HEK293 (cell line): ENCODE results near the gene SLC47A2.
A peak's percentile ranks its signal among the peaks of the same experiment; 100 is the strongest.

Source experiments
- CTCF ChIA-PET: fragments of 350-600 bp; formaldehyde crosslinking; extraction: SDS; loops from one replicate; lab custom pipeline; 2021; ENCODE audit warnings: antibody characterized with exemption; lab: Yijun Ruan, JAX
- POLR2A ChIA-PET: fragments of 300-600 bp; formaldehyde crosslinking; extraction: SDS; loops from one replicate; lab custom pipeline; 2020; ENCODE audit warnings: antibody characterized with exemption, inconsistent platforms; lab: Yijun Ruan, JAX
- H3K27ac ChIP-seq: fragments of 200-500 bp; sonication (Bioruptor generic); 2 replicates; pipeline ENCODE4 v1.5.1; 2014; ENCODE audit warnings: low read depth, low read length, control low read depth, inconsistent platforms; ENCODE audit errors: extremely low read depth
- H3K36me3 ChIP-seq, 2 experiments: fragments of 200-500 bp in 1 of 2; sonication (Bioruptor generic) in 1 of 2; 1 replicate in 1 of 2; 2 replicates in 1 of 2; pipeline ENCODE4 v1.5.1; 2014 to 2017; ENCODE audit warnings: inconsistent platforms in 2 of 2, low read length in 2 of 2; ENCODE audit not compliant: control insufficient read depth in 2 of 2, insufficient read depth in 1 of 2
- H3K4me1 ChIP-seq: fragments of 200-500 bp; sonication (Bioruptor generic); 2 replicates; pipeline ENCODE4 v1.5.1; 2014; ENCODE audit warnings: mild to moderate bottlenecking, low read length, inconsistent platforms; ENCODE audit not compliant: control insufficient read depth, insufficient read depth
- H3K4me3 ChIP-seq: 2 replicates; pipeline ENCODE4 v1.5.1; 2011; ENCODE audit warnings: low read depth, mild to moderate bottlenecking, control low read depth, low read length, moderate library complexity
- H3K9me3 ChIP-seq: fragments of 200-500 bp; sonication (Bioruptor generic); 2 replicates; pipeline ENCODE4 v1.5.1; 2014; ENCODE audit warnings: low read depth, low read length, inconsistent platforms; ENCODE audit not compliant: control insufficient read depth, insufficient read depth
- FEZF1 ChIP-seq: fragments of 450-650 bp; formaldehyde crosslinking; IDR thresholded peaks from 2 replicates; pipeline ENCODE4 v1.5.1; 2016; ENCODE audit warnings: missing biosample characterization, missing genetic modification characterization
- GLI2 ChIP-seq: fragments of 450-650 bp; formaldehyde crosslinking; IDR thresholded peaks from 2 replicates; pipeline ENCODE4; 2017; ENCODE audit warnings: missing biosample characterization, missing genetic modification characterization, low read depth, borderline replicate concordance
- GLIS1 ChIP-seq: fragments of 450-650 bp; formaldehyde crosslinking; IDR thresholded peaks from 2 replicates; pipeline ENCODE4 v1.5.1; 2016; ENCODE audit warnings: missing biosample characterization, missing genetic modification characterization
- HOXA7 ChIP-seq: sonication (generic); formaldehyde crosslinking; IDR thresholded peaks from 2 replicates; pipeline ENCODE4 v1.8.1; 2022; ENCODE audit warnings: missing genetic modification reagents, borderline replicate concordance
- KLF8 ChIP-seq: fragments of 450-650 bp; formaldehyde crosslinking; IDR thresholded peaks from 2 replicates; pipeline ENCODE4 v1.5.1; 2016; ENCODE audit warnings: missing biosample characterization, missing genetic modification characterization
- PRDM1 ChIP-seq: fragments of 450-650 bp; formaldehyde crosslinking; IDR thresholded peaks from 2 replicates; pipeline ENCODE4; 2016; ENCODE audit warnings: missing biosample characterization, missing genetic modification characterization
- REPIN1 ChIP-seq: fragments of 450-650 bp; formaldehyde crosslinking; IDR thresholded peaks from 2 replicates; pipeline ENCODE4 v1.5.1; 2017; ENCODE audit warnings: missing biosample characterization, missing genetic modification characterization, low read depth
- ZBTB21 ChIP-seq: fragments of 450-650 bp; formaldehyde crosslinking; IDR thresholded peaks from 2 replicates; pipeline ENCODE4 v1.5.1; 2017; ENCODE audit warnings: missing biosample characterization, missing genetic modification characterization
- ZBTB7A ChIP-seq: fragments of 450-650 bp; formaldehyde crosslinking; IDR thresholded peaks from 2 replicates; pipeline ENCODE4 v1.5.1; 2016; ENCODE audit warnings: low read depth, missing biosample characterization, missing genetic modification characterization
- ZIC2 ChIP-seq: fragments of 450-650 bp; formaldehyde crosslinking; IDR thresholded peaks from 2 replicates; pipeline ENCODE4 v1.5.1; 2016; ENCODE audit warnings: missing biosample characterization, missing genetic modification characterization
- ZNF214 ChIP-seq: fragments of 450-650 bp; formaldehyde crosslinking; IDR thresholded peaks from 2 replicates; pipeline ENCODE4 v1.5.1; 2017; ENCODE audit warnings: missing biosample characterization, mild to moderate bottlenecking, missing genetic modification characterization, borderline replicate concordance
- ZNF266 ChIP-seq: fragments of 450-650 bp; formaldehyde crosslinking; IDR thresholded peaks from 2 replicates; pipeline ENCODE4 v1.5.1; 2016; ENCODE audit warnings: missing biosample characterization, missing genetic modification characterization, low read depth
- ZNF394 ChIP-seq: fragments of 450-650 bp; formaldehyde crosslinking; IDR thresholded peaks from 2 replicates; pipeline ENCODE4 v1.5.1; 2016; ENCODE audit warnings: missing biosample characterization, missing genetic modification characterization, mild to moderate bottlenecking, moderate library complexity, borderline replicate concordance
- ZNF473 ChIP-seq: fragments of 450-650 bp; formaldehyde crosslinking; IDR thresholded peaks from 2 replicates; pipeline ENCODE4 v1.5.1; 2017; ENCODE audit warnings: missing biosample characterization, missing genetic modification characterization
- ZNF514 ChIP-seq: fragments of 450-650 bp; formaldehyde crosslinking; IDR thresholded peaks from 2 replicates; pipeline ENCODE4 v1.5.1; 2016; ENCODE audit warnings: missing biosample characterization, missing genetic modification characterization
- ZNF548 ChIP-seq: fragments of 450-650 bp; formaldehyde crosslinking; IDR thresholded peaks from 2 replicates; pipeline ENCODE4 v1.5.1; 2016; ENCODE audit warnings: missing biosample characterization, missing genetic modification characterization
- ZNF555 ChIP-seq: fragments of 450-650 bp; formaldehyde crosslinking; conservative IDR thresholded peaks from 2 replicates; pipeline ENCODE4 v1.5.1; 2017; ENCODE audit warnings: missing biosample characterization, mild to moderate bottlenecking, missing genetic modification characterization, inconsistent platforms
- ZNF654 ChIP-seq: fragments of 450-650 bp; formaldehyde crosslinking; IDR thresholded peaks from 2 replicates; pipeline ENCODE4 v1.5.1; 2016; ENCODE audit warnings: low read depth, missing biosample characterization, missing genetic modification characterization
- TF ChIP-seq, protein P1 (sequence below): fragments of 450-650 bp; formaldehyde crosslinking; IDR thresholded peaks from 2 replicates; pipeline ENCODE4 v1.5.1; 2016; ENCODE audit warnings: missing biosample characterization, missing genetic modification characterization
- TF ChIP-seq, protein P2 (sequence below): IDR thresholded peaks from 2 replicates; pipeline ENCODE4 v1.6.1; 2011; ENCODE audit warnings: mild to moderate bottlenecking, low read depth, low read length, borderline replicate concordance

SLC47A2 gene

DNA sequence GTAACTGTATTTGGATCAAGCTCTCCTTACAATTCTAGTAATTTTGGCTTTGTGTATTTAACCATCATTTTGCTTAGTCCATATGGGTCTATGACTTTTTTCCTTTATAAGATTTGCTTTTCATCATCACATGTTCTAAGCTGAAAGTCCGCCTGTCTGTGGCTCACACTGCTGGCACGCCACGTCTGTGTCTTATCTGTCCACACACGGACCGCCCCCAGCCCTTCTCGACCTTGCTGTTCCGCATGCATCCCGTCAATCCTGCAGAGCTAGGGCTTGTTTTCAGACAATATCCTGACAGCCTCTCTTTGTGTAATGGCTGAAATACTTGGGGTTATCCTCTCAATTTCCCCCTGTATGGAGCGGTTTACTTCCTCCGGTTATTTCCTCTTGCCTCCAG, 40.2 kb upstream of the SLC47A2 start (continued):
- TF ChIP-seq ZNF555 (tag by site-specific recombination) (no peak), KLF8 (tag by site-specific recombination) (no peak), GLI2 (no peak), HOXA7 (CRISPR knock-in tag) (no peak), ZNF394 (tag by site-specific recombination) (no peak), ZNF654 (no peak), PRDM1 (tag by site-specific recombination) (no peak)

DNA sequence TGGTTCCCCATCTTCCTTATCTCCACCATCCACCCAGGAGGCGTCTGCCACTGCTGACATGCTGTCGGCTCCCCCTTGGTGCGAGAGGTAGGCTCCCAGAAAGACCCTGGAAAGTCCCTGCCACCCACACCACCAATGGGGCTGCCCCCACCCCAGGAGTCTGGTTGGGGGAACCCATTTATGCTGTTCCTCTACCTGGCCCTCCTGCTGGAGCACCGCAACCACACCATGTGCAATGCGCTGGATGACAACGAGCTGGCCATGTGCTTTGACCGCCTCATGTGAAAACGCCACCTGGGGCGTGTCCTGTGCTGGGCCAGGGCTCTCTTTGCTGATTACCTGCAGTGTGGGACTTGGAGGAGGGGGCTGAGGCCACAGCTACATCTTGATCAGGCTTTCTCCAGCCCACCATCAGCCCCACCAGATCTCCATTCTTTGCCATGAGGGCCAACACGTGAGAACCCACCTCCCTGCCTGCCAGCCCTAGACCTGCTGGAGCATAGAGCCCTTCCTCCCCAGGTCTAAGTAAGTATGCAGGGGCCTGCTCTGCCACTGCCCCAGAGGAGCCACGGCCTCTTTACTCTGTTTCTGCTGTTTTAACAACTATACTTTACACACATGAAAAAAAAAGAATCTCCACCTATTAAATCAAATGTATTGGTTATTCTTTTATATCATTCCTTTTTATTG, 39.6 kb upstream of the SLC47A2 start:
- no peak overlapping the region for H3K4me3 ChIP-seq
- ChIA-PET POLR2A (no interaction called here), CTCF (interaction anchor here (0.6 to 4.4 kb wide), 7 partner anchors 11 to 393 kb away, joined by 3 to 29 read pairs (median 5); partner anchors contain the start of gene B9D1)
- TF ChIP-seq ZIC2 (tag by site-specific recombination) (peak; percentile 54), ZNF514 (tag by site-specific recombination) (no peak)
- H3K36me3 ChIP-seq, result no peaks in the 10 kb centered on the region
- no peak overlapping the region for H3K27ac ChIP-seq
- H3K4me1 ChIP-seq, result no peaks in the 10 kb centered on the region
- H3K9me3 ChIP-seq, result no peaks in the 10 kb centered on the region

DNA sequence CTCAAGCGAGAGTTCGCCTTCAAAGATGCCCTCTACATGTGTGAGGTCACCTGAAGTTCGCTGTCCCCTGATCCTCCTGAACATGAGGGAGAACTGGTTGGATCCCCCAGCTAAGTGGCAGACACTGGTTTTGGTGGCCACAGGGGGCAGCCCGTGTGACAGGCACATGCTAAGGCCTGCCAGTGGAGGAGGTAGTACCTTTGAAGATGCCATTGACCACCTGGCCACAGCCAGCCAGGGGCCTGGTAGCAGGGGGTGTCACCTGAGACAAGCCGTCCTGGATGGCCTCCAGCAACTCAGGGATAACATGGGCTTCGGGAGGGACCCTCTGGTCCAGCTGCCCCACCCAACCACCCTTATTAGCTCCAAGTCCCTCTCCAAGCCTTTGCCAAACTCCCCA, 39.0 kb upstream of the SLC47A2 start:
- Histone ChIP-seq H3K27ac (no peak overlapping the region), H3K36me3 (no peaks in the 10 kb centered on the region)
- no peak for TF ChIP-seq ZNF548 (tag by site-specific recombination)
- TF ChIP-seq GLIS1 (tag by site-specific recombination), result 0 out of 2 replicates have a peak, but pooled peaks have one; percentile 7
- no peak for TF ChIP-seq ZNF473 (tag by site-specific recombination)
- no peak for TF ChIP-seq ZBTB7A (tag by site-specific recombination)
- TF ChIP-seq, all 188 proteins: peak for 1
- POLR2A ChIA-PET, result no interaction called here
- CTCF ChIA-PET, result interaction anchor here (0.6 to 4.4 kb wide), 5 partner anchors 10 to 242 kb away, joined by 3 to 29 read pairs (median 3); partner anchors contain the start of gene SLC47A1
- no peak overlapping the region for H3K4me3 ChIP-seq
- no peaks in the 10 kb centered on the region for H3K9me3 ChIP-seq
- no peaks in the 10 kb centered on the region for H3K4me1 ChIP-seq

DNA sequence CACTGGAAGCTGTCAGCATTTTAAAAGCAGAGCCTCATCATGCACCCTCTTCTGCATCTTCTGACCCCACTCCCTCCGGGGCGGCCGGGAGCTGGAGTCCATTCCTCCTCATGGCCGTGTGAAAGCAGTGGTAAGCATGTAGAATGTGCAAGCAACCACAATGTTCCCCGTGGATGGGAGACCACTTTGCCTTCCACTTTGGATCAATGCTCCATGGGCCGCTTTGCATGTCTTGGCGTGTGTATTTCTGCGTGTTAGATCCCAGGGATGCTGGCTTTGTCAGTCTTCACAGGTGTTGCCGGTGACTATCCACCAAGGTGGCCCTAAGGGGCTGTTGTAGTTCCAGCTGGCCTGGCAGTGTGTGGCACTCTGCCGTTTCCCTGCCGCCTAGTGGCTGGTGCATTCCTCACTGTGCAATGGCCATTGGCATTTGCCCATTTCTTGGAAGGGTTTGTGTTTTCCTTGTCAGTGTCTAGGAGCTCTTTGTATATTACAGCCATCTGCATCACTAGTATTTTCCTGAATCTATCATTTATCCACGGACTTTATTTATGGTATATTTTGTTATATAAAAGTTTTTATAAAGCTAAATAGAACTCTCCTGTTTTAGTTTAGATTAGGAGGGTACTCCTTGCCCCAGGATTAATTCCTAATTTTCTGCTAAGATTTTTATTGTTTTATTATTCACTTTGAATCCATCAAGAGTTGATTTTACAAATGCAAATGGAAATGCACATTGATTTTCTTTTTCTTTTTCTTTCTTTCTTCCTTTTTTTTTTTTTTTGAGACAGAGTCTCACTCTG, 37.5 kb upstream of the SLC47A2 start:
- Histone ChIP-seq H3K4me3 (no peak overlapping the region), H3K9me3 (no peaks in the 10 kb centered on the region), H3K36me3 (no peaks in the 10 kb centered on the region), H3K4me1 (no peaks in the 10 kb centered on the region), H3K27ac (no peak overlapping the region)
- TF ChIP-seq FEZF1 (tag by site-specific recombination) (0 out of 2 replicates have a peak, but pooled peaks have one; percentile 25), ZNF214 (tag by site-specific recombination) (no peak), ZBTB21 (tag by site-specific recombination) (no peak), ZNF266 (tag by site-specific recombination) (no peak), REPIN1 (no peak)
- TF ChIP-seq, protein P1, sequence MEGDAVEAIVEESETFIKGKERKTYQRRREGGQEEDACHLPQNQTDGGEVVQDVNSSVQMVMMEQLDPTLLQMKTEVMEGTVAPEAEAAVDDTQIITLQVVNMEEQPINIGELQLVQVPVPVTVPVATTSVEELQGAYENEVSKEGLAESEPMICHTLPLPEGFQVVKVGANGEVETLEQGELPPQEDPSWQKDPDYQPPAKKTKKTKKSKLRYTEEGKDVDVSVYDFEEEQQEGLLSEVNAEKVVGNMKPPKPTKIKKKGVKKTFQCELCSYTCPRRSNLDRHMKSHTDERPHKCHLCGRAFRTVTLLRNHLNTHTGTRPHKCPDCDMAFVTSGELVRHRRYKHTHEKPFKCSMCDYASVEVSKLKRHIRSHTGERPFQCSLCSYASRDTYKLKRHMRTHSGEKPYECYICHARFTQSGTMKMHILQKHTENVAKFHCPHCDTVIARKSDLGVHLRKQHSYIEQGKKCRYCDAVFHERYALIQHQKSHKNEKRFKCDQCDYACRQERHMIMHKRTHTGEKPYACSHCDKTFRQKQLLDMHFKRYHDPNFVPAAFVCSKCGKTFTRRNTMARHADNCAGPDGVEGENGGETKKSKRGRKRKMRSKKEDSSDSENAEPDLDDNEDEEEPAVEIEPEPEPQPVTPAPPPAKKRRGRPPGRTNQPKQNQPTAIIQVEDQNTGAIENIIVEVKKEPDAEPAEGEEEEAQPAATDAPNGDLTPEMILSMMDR (tag by site-specific recombination), result peak; percentile 68
- TF ChIP-seq, protein P2, sequence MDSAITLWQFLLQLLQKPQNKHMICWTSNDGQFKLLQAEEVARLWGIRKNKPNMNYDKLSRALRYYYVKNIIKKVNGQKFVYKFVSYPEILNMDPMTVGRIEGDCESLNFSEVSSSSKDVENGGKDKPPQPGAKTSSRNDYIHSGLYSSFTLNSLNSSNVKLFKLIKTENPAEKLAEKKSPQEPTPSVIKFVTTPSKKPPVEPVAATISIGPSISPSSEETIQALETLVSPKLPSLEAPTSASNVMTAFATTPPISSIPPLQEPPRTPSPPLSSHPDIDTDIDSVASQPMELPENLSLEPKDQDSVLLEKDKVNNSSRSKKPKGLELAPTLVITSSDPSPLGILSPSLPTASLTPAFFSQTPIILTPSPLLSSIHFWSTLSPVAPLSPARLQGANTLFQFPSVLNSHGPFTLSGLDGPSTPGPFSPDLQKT, result no peak
- ChIA-PET CTCF (interaction anchor here (0.6 to 4.4 kb wide), 13 partner anchors 9 to 391 kb away, joined by 3 to 33 read pairs (median 4); partner anchors contain the start of genes B9D1 and SLC47A1), POLR2A (no interaction called here)
